NT2/D1 (cell line): ENCODE measurements around the gene PPFIA2.

Experiments
- YY1 ChIP-seq: IDR thresholded peaks from 2 replicates; pipeline ENCODE4 v1.6.1; 2011; ENCODE audit not compliant: insufficient read length, insufficient read depth
- ZNF274 ChIP-seq: IDR thresholded peaks from 2 replicates; pipeline ENCODE4 v1.6.1; 2011; ENCODE audit warnings: mild to moderate bottlenecking, low read depth, low read length

GRCh38 chr12:81400024-81400423 lies 359.1 kb downstream of the PPFIA2 start:
- TF ChIP-seq YY1 (no peak), ZNF274 (no peak)
